Endothelial cell of umbilical vein (primary cell): ENCODE results near the gene MBL2.

Source experiments
- CTCF ChIP-seq, 2 donors: IDR thresholded peaks; 1 replicate in 1 of 2; 2 replicates in 1 of 2; pipeline ENCODE4 v1.5.1; 2011; ENCODE audit warnings: low read length in 2 of 2, mild to moderate bottlenecking in 2 of 2, moderate library complexity in 2 of 2, control low read depth in 1 of 2, inconsistent platforms in 1 of 2, low read depth in 1 of 2; ENCODE audit not compliant: insufficient read depth in 1 of 2; ENCODE audit errors: extremely low read depth in 1 of 2
- POLR2A ChIP-seq: IDR thresholded peaks from 2 replicates; pipeline ENCODE4 v1.6.1; 2012; ENCODE audit warnings: low read depth, mild to moderate bottlenecking, control low read depth, low read length
- POLR2AphosphoS5 ChIP-seq: IDR thresholded peaks from 2 replicates; pipeline ENCODE4 v1.6.1; 2012; ENCODE audit warnings: low read depth, mild to moderate bottlenecking, control low read depth, low read length, moderate library complexity; ENCODE audit not compliant: insufficient read depth

GRCh38 chr10:52778511-52779392, 6.2 kb upstream of the MBL2 start:
- TF ChIP-seq CTCF (IDR thresholded peaks at IDR 0.05; ENCODE audit: extremely low read depth in 1 of 2, insufficient read depth in 1 of 2, low read depth in 1 of 2, low read length in 2 of 2), result peak; percentile 64 to 66
- TF ChIP-seq POLR2AphosphoS5, result no peak
- TF ChIP-seq POLR2A, result no peak
